Activated T-helper 1 cell treated with anti-CD3 and anti-CD28 coated beads, Interleukin-2, amount 50 U/mL, for 16 hours (primary cell): ENCODE data around the gene NFAM1.

ENCODE experiments used
- DNase-seq, 2 donors: peaks; one replicate each; pipeline ENCODE4 v3.0.0-alpha.2; 2020; ENCODE audit warnings: low read depth in 1 of 2, low spot score in 1 of 2

The NFAM1 gene, protein sequence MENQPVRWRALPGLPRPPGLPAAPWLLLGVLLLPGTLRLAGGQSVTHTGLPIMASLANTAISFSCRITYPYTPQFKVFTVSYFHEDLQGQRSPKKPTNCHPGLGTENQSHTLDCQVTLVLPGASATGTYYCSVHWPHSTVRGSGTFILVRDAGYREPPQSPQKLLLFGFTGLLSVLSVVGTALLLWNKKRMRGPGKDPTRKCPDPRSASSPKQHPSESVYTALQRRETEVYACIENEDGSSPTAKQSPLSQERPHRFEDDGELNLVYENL

DNA sequence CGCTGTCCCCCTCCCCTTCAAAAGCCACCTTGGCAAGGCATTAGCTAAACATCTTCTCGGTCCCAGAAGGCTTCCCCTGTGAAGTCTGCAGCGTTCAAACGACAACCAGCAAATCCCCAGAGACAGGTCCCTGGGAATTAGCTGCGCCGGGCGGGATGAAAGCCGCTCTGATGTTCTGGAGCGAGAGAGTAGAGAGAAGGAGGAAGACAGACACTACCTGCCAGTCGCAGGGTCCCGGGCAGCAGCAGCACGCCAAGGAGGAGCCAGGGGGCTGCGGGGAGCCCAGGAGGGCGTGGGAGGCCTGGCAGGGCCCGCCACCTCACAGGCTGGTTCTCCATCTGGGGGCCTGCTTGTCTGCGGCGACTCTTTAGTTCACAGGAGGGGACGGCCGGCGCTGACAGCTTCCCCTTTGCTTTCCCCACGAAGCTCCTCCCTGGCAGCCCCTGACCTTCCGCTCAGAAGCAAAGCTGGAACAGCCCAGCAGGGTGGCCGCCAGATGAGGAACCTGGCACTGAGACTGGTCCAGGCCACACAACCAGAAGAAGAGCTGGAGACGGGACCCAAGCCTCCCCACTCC lies at the start of gene NFAM1:
Gene NFAM1, minus strand, starts transcription at position 384 of the 577 bp plus-strand sequence. Its CDS starts 46 bp downstream, at position 338.
- no peak for DNase-seq

- DNase-seq, result no peak
These were observed 42.9 kb upstream of the NFAM1 start for GRCh38 chr22:42475122-42475521.

GRCh38 chr22:42473484-42474193 lies 41.4 kb upstream of the NFAM1 start:
- DNase-seq, result no peak

GRCh38 chr22:42472671-42473070 lies 40.5 kb upstream of the NFAM1 start:
- no peak for DNase-seq

DNA sequence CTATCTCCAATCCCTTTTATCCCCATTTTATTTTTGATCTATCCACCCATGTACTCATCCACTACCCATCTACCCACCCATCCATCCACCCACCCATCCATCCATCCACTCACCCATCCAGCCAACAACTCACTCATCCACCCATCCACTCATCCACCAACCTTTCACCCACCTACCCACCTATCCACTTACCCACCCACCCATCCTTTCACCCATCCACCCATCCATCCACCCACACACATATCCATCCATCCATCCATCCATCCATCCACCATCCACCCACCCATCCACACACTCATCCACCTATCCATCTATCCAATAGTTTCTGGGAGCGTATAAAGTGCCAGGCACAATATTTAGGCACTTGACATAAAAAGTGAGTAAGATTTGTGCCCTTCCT lies 39.2 kb upstream of the NFAM1 start:
- no peak for DNase-seq

DNA sequence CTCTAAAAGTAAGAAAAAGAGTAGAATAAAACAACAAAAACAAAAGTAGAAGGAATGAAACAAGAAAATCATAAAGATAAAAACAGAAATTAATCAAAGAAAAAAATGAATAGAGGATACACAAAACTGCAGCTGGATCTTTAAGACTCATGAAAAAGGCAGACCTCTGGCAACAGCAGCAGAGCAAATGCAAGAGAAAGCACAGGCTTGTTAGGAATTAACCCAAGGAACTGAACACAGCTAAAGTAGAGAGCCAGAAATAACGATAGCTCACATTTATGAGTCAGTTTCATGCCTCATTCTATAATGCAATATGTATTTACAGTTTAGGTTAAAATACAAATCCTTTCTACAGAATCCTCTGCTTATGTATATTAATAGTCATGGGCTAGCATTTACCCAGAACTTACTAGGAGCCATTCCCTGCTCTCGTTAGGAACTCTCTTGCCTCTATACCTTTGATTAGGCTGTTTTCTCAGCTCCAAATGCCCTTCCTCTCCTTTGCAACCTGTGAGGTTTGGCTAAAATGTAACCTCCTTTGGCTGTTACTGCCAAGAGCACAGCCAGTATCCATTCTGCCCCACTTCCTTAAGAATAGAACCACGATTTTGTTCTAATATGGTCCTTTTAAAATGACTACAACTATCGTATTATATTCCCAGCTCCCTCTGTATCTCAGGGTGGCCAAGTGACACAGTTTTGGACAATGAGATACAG lies 38.3 kb upstream of the NFAM1 start:
- DNase-seq, result no peak

DNA sequence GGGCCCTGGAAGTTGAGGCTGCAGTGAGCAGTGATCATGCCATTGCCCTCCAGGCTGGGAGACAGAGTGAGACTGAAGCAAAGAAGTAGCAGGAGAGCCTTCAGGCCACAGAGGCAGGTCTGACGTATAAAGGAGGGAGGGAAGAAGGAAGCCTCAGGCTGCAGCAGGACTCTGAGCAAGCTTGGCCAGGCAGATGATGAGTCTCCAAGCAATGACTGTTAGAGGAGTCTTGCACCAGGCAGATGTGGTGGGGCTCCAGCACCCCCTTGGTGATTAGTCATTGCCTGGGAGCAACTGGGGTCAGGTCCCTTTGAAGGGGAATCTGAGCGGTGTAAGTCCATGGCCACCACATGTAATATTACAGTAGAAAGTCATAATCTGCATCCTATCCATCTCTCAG lies 36.6 kb upstream of the NFAM1 start:
- DNase-seq, result no peak

GRCh38 chr22:42462016-42462415 lies 29.8 kb upstream of the NFAM1 start:
- no peak for DNase-seq

GRCh38 chr22:42461511-42461910 lies 29.3 kb upstream of the NFAM1 start:
- DNase-seq, result no peak

GRCh38 chr22:42459287-42460063 lies 27.3 kb upstream of the NFAM1 start:
- DNase-seq, result no peak

DNA sequence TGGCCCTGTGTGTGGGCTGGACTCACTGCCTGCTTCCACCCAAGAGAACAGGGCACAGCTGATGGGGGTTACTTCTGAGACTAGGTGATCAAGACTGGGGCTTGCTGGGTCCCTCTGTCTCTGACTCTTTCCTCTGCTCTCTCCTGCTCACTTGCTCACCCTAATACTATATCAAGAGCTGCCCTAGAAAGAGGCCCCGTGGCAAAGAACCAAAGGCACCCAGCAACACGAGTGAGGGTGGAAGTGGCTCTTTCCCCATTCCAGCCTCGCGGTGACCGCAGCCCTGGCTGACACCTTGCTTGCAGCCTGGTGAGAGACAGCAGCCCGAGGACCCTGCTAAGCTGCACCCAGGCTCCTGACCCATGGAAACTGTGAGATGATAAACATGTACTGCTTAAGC lies 20.7 kb upstream of the NFAM1 start:
- DNase-seq, result no peak

- no peak for DNase-seq
These were observed 20.3 kb upstream of the NFAM1 start for GRCh38 chr22:42452456-42452855.

GRCh38 chr22:42451499-42452145 lies 19.4 kb upstream of the NFAM1 start:
- no peak for DNase-seq

GRCh38 chr22:42450862-42451261 lies 18.7 kb upstream of the NFAM1 start:
- DNase-seq, result no peak

DNA sequence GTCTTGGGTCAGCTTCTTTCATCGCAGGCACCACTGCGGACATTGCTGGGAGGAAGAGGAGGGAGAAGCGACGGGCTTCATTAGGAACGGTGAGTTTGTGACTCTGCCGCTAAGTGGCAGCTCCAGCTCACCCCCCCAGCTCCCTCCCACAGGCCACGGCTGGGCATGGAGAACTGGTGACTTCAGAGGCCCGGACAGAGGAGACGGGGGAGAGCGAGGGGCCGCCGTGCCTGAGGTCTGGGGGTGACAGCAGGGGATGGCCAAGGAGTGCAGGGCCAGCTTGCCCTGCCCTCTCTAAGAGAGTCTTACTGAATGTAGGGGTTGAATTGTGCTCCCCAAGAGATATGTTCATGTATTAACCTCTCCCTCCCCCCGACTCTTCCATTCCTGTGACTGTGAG lies 13.9 kb upstream of the NFAM1 start:
- no peak for DNase-seq

DNA sequence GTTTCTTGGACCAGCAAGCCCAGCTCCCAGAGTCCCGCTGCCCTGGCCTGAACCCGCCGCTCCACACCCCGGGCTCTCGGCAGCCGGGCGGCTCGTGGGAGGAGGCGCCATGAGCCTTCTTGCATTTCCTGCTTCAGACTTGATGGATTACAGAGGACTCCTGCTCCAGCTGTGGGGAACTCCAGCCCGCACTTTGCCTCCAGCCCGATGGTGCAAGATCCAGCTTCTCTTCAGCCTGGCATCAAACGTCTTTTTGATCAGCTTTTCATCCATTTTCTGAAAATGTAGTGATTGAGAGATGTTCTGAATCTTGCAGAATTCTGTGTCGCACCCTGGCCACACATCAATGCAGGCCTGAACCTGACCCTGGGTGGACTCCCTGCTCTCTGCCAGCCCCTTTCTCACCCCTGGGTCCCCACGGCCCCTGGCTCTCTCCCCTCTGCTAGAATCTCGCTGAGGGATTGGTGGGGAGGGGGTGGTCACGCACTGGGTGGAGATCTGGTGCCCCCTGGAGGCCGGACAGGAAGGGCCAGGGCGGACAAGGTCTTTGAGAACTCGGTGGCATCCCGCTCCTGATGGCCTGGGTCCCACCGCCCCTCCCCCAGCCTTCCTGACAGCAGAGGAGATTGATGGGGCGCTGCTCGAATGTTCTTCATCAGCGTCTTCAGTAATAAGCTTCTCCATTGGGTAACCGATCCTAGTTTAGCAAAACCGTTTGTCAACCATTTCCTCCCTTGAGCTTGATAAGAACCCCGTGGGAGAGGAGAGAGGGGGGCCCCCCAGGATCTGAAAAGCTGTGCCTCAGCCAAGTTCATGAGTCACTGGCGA lies 12.1 kb upstream of the NFAM1 start:
- DNase-seq, result peak; percentile 53 to 63

DNA sequence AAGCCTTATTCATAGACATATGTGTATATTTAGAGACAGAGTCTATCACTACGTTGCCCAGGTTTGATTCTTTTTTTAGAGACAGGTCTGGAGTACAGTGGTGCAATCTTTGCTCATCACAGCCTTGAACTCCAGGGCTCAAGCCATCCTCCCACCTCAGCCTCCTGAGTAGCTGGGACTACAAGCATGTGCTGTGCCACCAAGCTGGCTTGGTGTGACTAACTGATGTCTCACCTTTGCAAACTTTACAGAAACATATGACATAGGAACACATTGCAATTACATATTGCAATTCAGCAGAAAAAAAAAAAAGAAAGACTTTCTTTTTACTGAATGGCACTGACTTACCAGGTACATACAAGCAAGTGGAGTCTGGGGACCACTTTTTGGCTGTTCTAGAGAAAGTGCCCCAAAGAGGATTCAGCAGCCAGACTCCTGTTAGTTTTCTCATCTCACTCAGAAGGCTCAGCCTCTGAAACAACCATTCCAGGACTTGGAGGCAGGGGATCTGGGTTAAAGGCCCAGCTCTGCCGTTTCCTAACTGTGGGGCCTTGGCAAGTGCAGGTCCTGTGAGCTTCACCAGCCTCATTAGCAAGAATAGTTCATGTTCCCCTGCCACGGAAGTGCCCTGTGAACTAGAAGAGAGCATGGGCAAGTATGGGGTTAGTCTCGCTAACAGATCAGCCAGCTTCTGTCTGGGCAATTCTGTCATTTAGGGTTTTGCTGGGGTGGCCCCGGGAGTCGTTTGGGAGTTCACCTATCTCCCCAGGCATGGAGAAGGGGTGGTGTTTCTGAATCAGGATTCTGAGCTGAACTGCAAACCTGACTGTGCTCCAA lies 11.3 kb upstream of the NFAM1 start:
- DNase-seq, result no peak

DNA sequence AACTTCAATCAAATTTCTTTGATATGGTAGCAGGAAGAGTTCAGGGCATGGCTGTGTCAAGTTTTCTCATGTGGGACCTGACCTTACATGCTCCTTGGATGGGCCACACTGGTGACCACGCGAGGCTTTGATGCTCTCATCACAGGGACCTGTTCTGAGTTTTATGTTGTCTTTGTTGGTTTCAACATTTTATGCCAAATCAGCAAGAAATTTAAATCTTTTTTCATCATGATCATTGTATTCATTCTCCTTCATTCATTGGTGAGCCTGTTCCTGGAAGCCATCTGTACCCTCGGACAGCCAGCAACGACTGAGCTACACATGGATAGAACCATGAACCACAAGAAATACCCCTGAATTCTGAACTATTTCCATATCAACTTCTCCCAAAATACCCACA lies 10.5 kb upstream of the NFAM1 start:
- DNase-seq, result no peak

GRCh38 chr22:42440728-42441127 lies 8.5 kb upstream of the NFAM1 start:
- no peak for DNase-seq
